Fibroblast of lung (primary cell): Measurements from ENCODE around the gene OLIG2. TPM values are rescaled to one million over a fixed set of nuclear protein-coding genes. Genes with fewer than 3 reads are reported as not detected.

Source experiments
- DNase-seq, 2 donors: peaks; one replicate each; pipeline versions ENCODE4 v3.0.0 to v3.0.0-alpha.2; 2010; ENCODE audit warnings: low read depth in 2 of 2
- H2AFZ ChIP-seq: 2 replicates; pipeline ENCODE4 v1.5.1; 2012; ENCODE audit warnings: low read length, control low read depth, inconsistent platforms
- H3K27ac ChIP-seq: 2 replicates; pipeline ENCODE4 v1.5.1; 2011; ENCODE audit warnings: low read length, control low read depth; ENCODE audit not compliant: insufficient read depth
- H3K27me3 ChIP-seq: 2 replicates; pipeline ENCODE4 v1.5.1; 2011; ENCODE audit warnings: mild to moderate bottlenecking, low read length; ENCODE audit not compliant: control insufficient read depth, insufficient read depth
- H3K36me3 ChIP-seq: 2 replicates; pipeline ENCODE4 v1.5.1; 2011; ENCODE audit warnings: low read length; ENCODE audit not compliant: control insufficient read depth, insufficient read depth
- H3K4me1 ChIP-seq: 2 replicates; pipeline ENCODE4 v1.5.1; 2011; ENCODE audit warnings: low read length; ENCODE audit not compliant: control insufficient read depth, insufficient read depth; ENCODE audit errors: extremely low read depth
- H3K4me2 ChIP-seq: 2 replicates; pipeline ENCODE4 v1.5.1; 2011; ENCODE audit warnings: low read length, control low read depth; ENCODE audit not compliant: insufficient read depth; ENCODE audit errors: extremely low read depth
- H3K4me3 ChIP-seq, 4 experiments: fragments of 200-600 bp in 1 of 4; sonication (generic) in 1 of 4; replicated peaks in 1 of 4; 2 replicates each; pipeline ENCODE4 v1.5.1; 2011 to 2016; ENCODE audit warnings: low read length in 4 of 4, low read depth in 3 of 4, mild to moderate bottlenecking in 3 of 4, control low read depth in 2 of 4, inconsistent platforms in 1 of 4, mixed read lengths in 1 of 4; ENCODE audit not compliant: insufficient read depth in 1 of 4; ENCODE audit errors: control extremely low read depth in 1 of 4
- H3K79me2 ChIP-seq: 2 replicates; pipeline ENCODE4 v1.5.1; 2012; ENCODE audit warnings: mild to moderate bottlenecking, low read length, inconsistent platforms; ENCODE audit not compliant: control insufficient read depth, insufficient read depth
- H3K9ac ChIP-seq: 2 replicates; pipeline ENCODE4 v1.5.1; 2011; ENCODE audit warnings: mild to moderate bottlenecking, low read length, control low read depth; ENCODE audit not compliant: insufficient read depth
- H3K9me3 ChIP-seq: 2 replicates; pipeline ENCODE4 v1.5.1; 2012; ENCODE audit warnings: low read depth, low read length; ENCODE audit not compliant: control insufficient read depth, insufficient read depth
- H4K20me1 ChIP-seq: 2 replicates; pipeline ENCODE4 v1.5.1; 2011; ENCODE audit warnings: low read length; ENCODE audit not compliant: control insufficient read depth, insufficient read depth; ENCODE audit errors: extremely low read depth
- EZH2 ChIP-seq: IDR thresholded peaks from 2 replicates; pipeline ENCODE4 v1.5.1; 2012; ENCODE audit warnings: low read length, control low read depth, mild to moderate bottlenecking; ENCODE audit errors: missing control alignments
- polyA plus RNA-seq, 2 donors: library from polyadenylated mRNA; depleted of rRNA in 1 of 2; stranded (reverse) in 1 of 2; unstranded in 1 of 2; fragments of >200 nt; gene quantifications; 2 replicates each; pipeline ENCODE4 v1.2.1, GENCODE V29; 2011 to 2012; ENCODE audit warnings: missing spikeins in 1 of 2
- total RNA-seq: library from RNA; depleted of rRNA; stranded (reverse); fragments of >200 nt; gene quantifications from 2 replicates; pipeline ENCODE4 v1.2.1, GENCODE V29; 2014
- TF ChIP-seq, protein P1 (sequence below), 2 donors: IDR thresholded peaks in 1 of 2; conservative IDR thresholded peaks in 1 of 2; 1 replicate in 1 of 2; 2 replicates in 1 of 2; pipeline ENCODE4 v1.5.1; 2011 to 2012; ENCODE audit warnings: low read length in 2 of 2, control low read depth in 1 of 2, inconsistent platforms in 1 of 2, low read depth in 1 of 2, mild to moderate bottlenecking in 1 of 2

Gene OLIG2
- total and polyA plus RNA-seq, 2 donors (not counting 1 experiment from before 2014, with no cell fraction given) = not detected

DNA sequence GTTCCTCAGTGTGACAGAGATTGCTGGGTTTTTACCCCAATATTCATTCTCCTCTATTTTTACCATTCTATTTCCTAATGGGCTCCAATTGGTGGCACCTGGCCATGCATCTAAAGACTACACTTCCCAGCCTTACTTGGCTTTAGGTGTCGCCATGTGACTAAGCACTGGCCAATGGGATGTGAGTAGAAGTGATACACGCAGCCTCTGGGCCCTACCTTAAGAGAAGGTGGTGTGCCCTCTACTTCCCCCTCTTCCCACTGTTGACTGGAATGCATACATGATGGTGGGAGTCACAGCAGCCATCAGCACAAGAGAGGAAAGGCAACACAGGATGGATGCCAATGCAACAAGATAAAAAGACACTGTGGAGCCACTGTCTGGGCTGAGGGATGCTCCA is 11.4 kb upstream of the OLIG2 start:
- H3K79me2 ChIP-seq = no peaks in the 10 kb centered on the region
- H3K9ac ChIP-seq = no peak overlapping the region
- no peak for TF ChIP-seq EZH2
- TF ChIP-seq, protein P1, sequence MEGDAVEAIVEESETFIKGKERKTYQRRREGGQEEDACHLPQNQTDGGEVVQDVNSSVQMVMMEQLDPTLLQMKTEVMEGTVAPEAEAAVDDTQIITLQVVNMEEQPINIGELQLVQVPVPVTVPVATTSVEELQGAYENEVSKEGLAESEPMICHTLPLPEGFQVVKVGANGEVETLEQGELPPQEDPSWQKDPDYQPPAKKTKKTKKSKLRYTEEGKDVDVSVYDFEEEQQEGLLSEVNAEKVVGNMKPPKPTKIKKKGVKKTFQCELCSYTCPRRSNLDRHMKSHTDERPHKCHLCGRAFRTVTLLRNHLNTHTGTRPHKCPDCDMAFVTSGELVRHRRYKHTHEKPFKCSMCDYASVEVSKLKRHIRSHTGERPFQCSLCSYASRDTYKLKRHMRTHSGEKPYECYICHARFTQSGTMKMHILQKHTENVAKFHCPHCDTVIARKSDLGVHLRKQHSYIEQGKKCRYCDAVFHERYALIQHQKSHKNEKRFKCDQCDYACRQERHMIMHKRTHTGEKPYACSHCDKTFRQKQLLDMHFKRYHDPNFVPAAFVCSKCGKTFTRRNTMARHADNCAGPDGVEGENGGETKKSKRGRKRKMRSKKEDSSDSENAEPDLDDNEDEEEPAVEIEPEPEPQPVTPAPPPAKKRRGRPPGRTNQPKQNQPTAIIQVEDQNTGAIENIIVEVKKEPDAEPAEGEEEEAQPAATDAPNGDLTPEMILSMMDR (conservative IDR thresholded peaks at IDR 0.05 in 1 of 2, IDR thresholded peaks at IDR 0.05 in 1 of 2; ENCODE audit: low read depth in 1 of 2, low read length in 2 of 2) = no peak
- H4K20me1 ChIP-seq = no peaks in the 10 kb centered on the region
- no peak for DNase-seq
- no peak overlapping the region for H3K4me2 ChIP-seq
- no peaks in the 10 kb centered on the region for H3K9me3 ChIP-seq
- H2AFZ ChIP-seq = no peak overlapping the region
- no peak overlapping the region for H3K27ac ChIP-seq
- H3K4me1 ChIP-seq = no peaks in the 10 kb centered on the region
- peaks cover 11% of the 10 kb centered on the region for H3K27me3 ChIP-seq
- H3K36me3 ChIP-seq = no peaks in the 10 kb centered on the region
- H3K4me3 ChIP-seq = no peak overlapping the region

DNA sequence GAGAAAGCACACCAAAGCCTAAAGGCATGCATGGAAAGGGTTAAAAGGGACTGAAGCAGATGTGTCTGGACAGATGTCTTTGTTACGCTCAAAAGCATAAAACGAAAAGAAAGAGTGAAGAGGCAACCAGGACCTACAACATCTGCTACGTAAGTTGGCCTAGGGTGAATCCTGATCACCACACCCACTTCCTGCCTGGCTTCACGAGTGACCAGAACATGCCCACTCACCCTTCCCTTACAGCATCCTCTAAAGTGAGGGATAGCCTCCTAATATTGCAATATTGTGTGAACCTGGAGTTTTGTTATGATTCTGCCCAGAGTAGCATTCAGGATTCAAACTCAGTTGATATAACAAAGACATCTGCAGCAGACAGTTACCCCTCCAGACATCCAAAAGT is 10.6 kb upstream of the OLIG2 start:
- Histone ChIP-seq H3K4me1 (no peaks in the 10 kb centered on the region), H3K36me3 (no peaks in the 10 kb centered on the region), H2AFZ (no peak overlapping the region), H3K79me2 (no peaks in the 10 kb centered on the region), H3K27ac (no peak overlapping the region), H3K9ac (no peak overlapping the region), H3K4me2 (no peak overlapping the region), H4K20me1 (no peaks in the 10 kb centered on the region), H3K9me3 (no peaks in the 10 kb centered on the region), H3K4me3 (no peak overlapping the region), H3K27me3 (peaks cover 18% of the 10 kb centered on the region)
- no peak for TF ChIP-seq EZH2
- no peak for DNase-seq

DNA sequence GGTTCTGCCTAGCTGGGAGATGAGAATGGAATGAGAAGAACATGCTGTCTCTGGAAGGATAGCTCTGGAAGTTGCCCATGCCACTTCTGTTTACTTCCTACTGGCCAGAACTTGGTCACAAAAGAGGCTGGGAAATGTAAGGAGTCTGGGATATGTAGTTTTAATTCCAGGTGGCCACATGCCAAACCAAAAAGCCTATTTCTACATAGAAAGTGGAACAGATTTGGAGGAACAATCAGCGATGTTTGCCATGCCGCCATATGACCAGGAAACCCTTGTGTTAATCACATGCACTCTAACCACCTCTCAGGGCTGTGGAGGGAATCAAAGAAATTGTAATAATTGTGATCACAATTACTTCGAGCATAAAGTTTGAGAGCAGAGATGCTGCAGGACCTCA is 10.0 kb upstream of the OLIG2 start:
- H3K9me3 ChIP-seq = no peaks in the 10 kb centered on the region
- no peaks in the 10 kb centered on the region for H3K79me2 ChIP-seq
- no peak for DNase-seq
- no peak overlapping the region for H2AFZ ChIP-seq
- no peak overlapping the region for H3K9ac ChIP-seq
- H4K20me1 ChIP-seq = no peaks in the 10 kb centered on the region
- H3K36me3 ChIP-seq = no peaks in the 10 kb centered on the region
- TF ChIP-seq, protein P1 (conservative IDR thresholded peaks at IDR 0.05 in 1 of 2, IDR thresholded peaks at IDR 0.05 in 1 of 2; ENCODE audit: low read depth in 1 of 2, low read length in 2 of 2) = no peak
- TF ChIP-seq EZH2 = no peak
- no peak overlapping the region for H3K27ac ChIP-seq
- no peak overlapping the region for H3K4me3 ChIP-seq
- no peak overlapping the region for H3K4me2 ChIP-seq
- H3K4me1 ChIP-seq = no peaks in the 10 kb centered on the region
- peaks cover 24% of the 10 kb centered on the region for H3K27me3 ChIP-seq
